ENCODE data around the gene GAS2.

- TF ChIP-seq CBX3 (IDR thresholded peaks at IDR 0.05; ENCODE audit: borderline replicate concordance in 1 of 2, low read length in 2 of 2) (no peak), GABPA (tag; conservative IDR thresholded peaks at IDR 0.05; ENCODE audit: low read depth) (no peak), ZNF274 (IDR thresholded peaks at IDR 0.05; ENCODE audit: borderline replicate concordance, low read depth, low read length) (no peak), SMC3 (conservative IDR thresholded peaks at IDR 0.05; ENCODE audit: insufficient read depth, low read depth, low read length) (no peak), ZNF277 (CRISPR knock-in tag; IDR thresholded peaks at IDR 0.05; ENCODE audit: borderline replicate concordance) (no peak), GABPB1 (CRISPR knock-in tag; IDR thresholded peaks at IDR 0.05) (no peak), E4F1 (CRISPR knock-in tag; IDR thresholded peaks at IDR 0.05; ENCODE audit: borderline replicate concordance) (no peak), POLR2B (IDR thresholded peaks at IDR 0.05; ENCODE audit: low read depth, partially characterized antibody) (no peak), HNRNPL (IDR thresholded peaks at IDR 0.05; ENCODE audit: low read depth, low read length) (no peak), ESRRB (CRISPR knock-in tag; IDR thresholded peaks at IDR 0.05; ENCODE audit: borderline replicate concordance) (no peak), ZNF511 (CRISPR knock-in tag; IDR thresholded peaks at IDR 0.05) (no peak), TCFL5 (CRISPR knock-in tag; conservative IDR thresholded peaks at IDR 0.05) (no peak)
These were observed 163.6 kb downstream of the GAS2 start for GRCh38 chr11:22830082-22830414.

Measured in K562 (cell line).